Gastrocnemius medialis (tissue), 4 donors: ENCODE measurements around the gene COPS9.

ENCODE experiments used
- POLR2A ChIP-seq, 2 donors: fragments of 450-650 bp; IDR thresholded peaks; one replicate each; pipeline ENCODE4 v1.6.1; 2017; ENCODE audit warnings: antibody characterized with exemption in 2 of 2, mild to moderate bottlenecking in 2 of 2, moderate library complexity in 2 of 2
- TF ChIP-seq, protein P1 (sequence below), 5 experiments: fragments of 450-650 bp in 3 of 5; fragments of 200-600 bp in 2 of 5; sonication (generic) in 2 of 5; IDR thresholded peaks in 4 of 5; conservative IDR thresholded peaks in 1 of 5; 1 replicate in 4 of 5; 2 replicates in 1 of 5; pipeline ENCODE4 v1.5.1; 2016 to 2019; ENCODE audit warnings: antibody characterized with exemption in 5 of 5, mild to moderate bottlenecking in 3 of 5, moderate library complexity in 3 of 5

DNA sequence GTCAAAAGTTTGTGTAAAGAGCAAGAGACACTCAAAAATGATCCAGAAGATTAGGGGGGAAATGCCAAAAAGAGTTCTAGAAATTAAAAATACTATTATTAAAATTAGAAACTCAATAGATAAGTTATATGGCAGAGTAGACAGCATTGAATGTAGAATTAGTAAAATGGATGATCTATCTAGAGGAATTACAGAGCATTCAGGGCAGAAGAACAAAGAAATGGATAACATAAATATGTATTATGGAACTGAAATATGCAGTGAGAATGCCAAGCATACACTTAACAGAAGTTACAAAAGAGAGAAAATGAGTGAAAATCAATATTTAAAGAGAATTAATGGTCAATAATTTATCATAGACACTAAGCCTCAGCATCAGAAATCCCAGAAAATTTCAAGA is 49.5 kb downstream of the COPS9 start:
- TF ChIP-seq, protein P1, sequence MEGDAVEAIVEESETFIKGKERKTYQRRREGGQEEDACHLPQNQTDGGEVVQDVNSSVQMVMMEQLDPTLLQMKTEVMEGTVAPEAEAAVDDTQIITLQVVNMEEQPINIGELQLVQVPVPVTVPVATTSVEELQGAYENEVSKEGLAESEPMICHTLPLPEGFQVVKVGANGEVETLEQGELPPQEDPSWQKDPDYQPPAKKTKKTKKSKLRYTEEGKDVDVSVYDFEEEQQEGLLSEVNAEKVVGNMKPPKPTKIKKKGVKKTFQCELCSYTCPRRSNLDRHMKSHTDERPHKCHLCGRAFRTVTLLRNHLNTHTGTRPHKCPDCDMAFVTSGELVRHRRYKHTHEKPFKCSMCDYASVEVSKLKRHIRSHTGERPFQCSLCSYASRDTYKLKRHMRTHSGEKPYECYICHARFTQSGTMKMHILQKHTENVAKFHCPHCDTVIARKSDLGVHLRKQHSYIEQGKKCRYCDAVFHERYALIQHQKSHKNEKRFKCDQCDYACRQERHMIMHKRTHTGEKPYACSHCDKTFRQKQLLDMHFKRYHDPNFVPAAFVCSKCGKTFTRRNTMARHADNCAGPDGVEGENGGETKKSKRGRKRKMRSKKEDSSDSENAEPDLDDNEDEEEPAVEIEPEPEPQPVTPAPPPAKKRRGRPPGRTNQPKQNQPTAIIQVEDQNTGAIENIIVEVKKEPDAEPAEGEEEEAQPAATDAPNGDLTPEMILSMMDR (IDR thresholded peaks at IDR 0.05 in 4 of 5, conservative IDR thresholded peaks at IDR 0.05 in 1 of 5): no peak
- no peak for TF ChIP-seq POLR2A (IDR thresholded peaks at IDR 0.05)
